Hypothalamus (tissue), 51 donors: ENCODE measurements around the gene MAP3K19.

ENCODE experiments used
- DNase-seq, 51 donors: peaks; one replicate each; lab custom pipeline; 2025; lab: John Stamatoyannopoulos, UW

Gene MAP3K19

GRCh38 chr2:134934641-134935040 lies 112.6 kb downstream of the MAP3K19 start:
- DNase-seq, result no peak

DNA sequence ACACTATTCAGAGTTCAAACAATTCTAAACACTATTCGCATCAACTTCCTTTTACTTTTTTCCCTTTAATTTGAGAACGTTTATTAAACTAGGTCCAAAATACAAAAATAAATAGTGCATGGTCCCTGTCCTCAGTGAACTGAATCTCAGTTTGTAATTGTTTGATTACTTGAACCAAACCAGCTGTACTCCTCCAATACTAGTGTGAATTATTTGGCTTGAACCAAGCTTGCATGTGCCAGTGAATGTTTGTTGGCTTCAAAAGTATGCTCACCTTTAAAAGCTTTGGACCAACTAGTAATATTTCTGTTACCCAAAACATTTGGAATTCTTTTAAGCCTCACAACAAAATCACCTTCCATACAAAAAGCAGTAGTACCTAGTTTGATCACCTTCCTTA lies 113.1 kb downstream of the MAP3K19 start:
- DNase-seq, result no peak

GRCh38 chr2:134933732-134934131 lies 113.5 kb downstream of the MAP3K19 start:
- DNase-seq, result no peak

DNA sequence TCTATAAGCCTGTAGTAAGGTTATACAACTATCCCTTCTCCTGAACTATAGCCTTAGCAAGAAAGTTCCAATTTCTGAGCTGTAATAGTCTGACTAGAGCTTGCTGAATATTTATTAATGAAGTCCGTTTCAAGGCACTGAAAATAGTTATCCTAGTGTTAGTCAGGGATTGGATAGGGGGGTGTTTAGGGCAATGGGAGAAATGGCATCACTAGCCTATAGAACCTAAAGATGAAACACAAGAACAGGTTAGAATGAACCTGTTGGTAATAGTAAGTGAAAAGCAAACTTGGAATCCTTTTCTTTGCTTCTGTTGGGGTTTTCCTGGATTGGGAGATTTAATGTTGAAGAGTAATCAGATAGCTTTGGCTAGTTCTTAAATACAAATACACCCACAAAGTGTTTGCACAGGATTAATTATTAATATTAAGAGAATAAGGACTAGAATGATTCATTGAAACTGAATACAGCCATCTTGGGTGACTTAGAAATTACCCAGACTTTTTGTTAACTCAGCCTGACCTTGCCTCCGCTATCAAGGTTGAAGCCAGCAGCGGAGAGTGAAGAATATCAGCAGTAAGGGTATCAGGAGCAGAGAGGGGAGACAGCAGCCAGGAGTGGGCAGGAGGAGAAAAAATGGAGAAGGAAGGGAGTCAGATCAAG lies 114.3 kb downstream of the MAP3K19 start:
- no peak for DNase-seq

DNA sequence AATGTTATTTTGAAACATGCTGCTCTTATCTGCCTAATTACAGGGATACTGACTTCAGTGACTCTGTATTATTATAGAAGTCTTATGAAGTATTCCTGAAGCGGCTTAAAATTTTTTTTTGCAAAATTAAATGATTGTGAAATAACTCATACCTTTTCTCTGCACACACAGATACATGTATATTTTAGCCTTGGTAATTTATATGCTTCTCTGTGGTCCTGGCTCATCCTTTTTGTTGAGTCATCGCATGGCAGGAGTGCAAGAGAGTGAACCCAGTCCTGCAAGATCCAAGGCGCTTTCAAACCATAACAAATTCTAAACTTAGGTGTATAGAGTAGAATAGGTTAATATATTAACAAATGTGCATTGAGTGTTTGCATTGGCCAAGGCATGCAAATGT lies 120.1 kb downstream of the MAP3K19 start:
- no peak for DNase-seq

- DNase-seq, result no peak
Observed at GRCh38 chr2:134926231-134926931, 120.9 kb downstream of the MAP3K19 start.

GRCh38 chr2:134924912-134925311 lies 122.3 kb downstream of the MAP3K19 start:
- DNase-seq, result no peak

- DNase-seq, result peak in 10 of 51 donors; percentile 19 to 58 (median 38)
Observed at GRCh38 chr2:134919341-134920210, 127.7 kb downstream of the MAP3K19 start.

GRCh38 chr2:134918526-134919340 lies 128.5 kb downstream of the MAP3K19 start, which contains the start of gene CCNT2:
Gene CCNT2 (plus strand): TSS chr2:134918822. CDS start chr2:134918855, 33 bp downstream.
- peak; percentile 95 to 100 (median 99) for DNase-seq

DNA sequence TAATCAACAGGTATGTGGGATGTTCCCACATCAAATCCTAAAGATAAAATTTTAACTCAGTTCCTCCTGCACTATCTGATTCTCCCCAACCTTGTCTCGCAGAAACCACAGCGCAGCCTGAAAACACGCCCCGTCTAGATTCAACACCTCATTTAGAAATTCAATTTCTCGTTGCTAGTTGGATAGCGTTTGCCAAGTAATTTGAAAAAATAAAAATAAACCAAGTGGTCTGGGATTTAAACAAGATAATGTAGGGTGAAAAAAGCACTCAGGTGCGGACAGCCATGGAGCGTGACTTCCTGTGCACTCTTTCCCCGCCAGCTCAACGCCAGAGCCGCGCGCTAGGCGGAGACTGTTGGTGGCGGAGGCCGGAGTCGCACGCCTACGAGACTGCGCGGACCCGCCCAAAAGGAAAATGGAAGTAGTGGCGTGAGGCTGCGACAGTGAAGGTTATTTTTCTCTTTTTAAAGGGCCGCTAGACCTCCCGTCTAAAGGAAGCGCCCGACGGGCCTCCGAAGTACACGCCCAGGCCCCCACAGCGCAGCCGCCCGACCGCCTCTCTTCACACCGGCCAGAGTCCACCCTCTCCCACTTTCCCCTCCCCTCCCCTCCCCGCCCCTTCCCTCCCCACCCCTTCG lies 129.2 kb downstream of the MAP3K19 start:
- DNase-seq, result peak in 13 of 51 donors; percentile 91 to 98 (median 95)

GRCh38 chr2:134917360-134917865 lies 129.8 kb downstream of the MAP3K19 start:
- peak in 6 of 51 donors; percentile 2 to 15 (median 8) for DNase-seq
